ENCODE data around the gene NAA40.
A peak's percentile ranks its signal among the peaks of the same experiment; 100 is the strongest.
"Not testable (repeated sequence)": the region's sequence is repeated elsewhere in the genome, so short reads cannot be mapped to it uniquely, and the experiment has no call there.

NAA40 gene

GRCh38 chr11:63958008-63958407 lies 19.2 kb downstream of the NAA40 start:
- no peak overlapping the region for H3K4me3 ChIP-seq (ENCODE audit: low read length)
- DNase-seq (ENCODE audit: low read depth): no peak
- no peak for TF ChIP-seq CTCF (conservative IDR thresholded peaks at IDR 0.05; ENCODE audit: low read length)

- no peak for TF ChIP-seq CTCF (conservative IDR thresholded peaks at IDR 0.05; ENCODE audit: low read length)
- H3K4me3 ChIP-seq (ENCODE audit: low read length): no peak overlapping the region
- DNase-seq (ENCODE audit: low read depth): peak; percentile 68
These were observed 23.0 kb downstream of the NAA40 start for GRCh38 chr11:63961608-63962412.

GRCh38 chr11:63963895-63964294 lies 25.1 kb downstream of the NAA40 start:
- not testable (repeated sequence) for DNase-seq (ENCODE audit: low read depth); H3K4me3 ChIP-seq (ENCODE audit: low read length)

- H3K4me3 ChIP-seq (ENCODE audit: low read length): no peak overlapping the region
- TF ChIP-seq CTCF (conservative IDR thresholded peaks at IDR 0.05; ENCODE audit: low read length): no peak
- no peak for DNase-seq (ENCODE audit: low read depth)
These were observed 27.6 kb downstream of the NAA40 start for GRCh38 chr11:63966444-63966843.

DNA sequence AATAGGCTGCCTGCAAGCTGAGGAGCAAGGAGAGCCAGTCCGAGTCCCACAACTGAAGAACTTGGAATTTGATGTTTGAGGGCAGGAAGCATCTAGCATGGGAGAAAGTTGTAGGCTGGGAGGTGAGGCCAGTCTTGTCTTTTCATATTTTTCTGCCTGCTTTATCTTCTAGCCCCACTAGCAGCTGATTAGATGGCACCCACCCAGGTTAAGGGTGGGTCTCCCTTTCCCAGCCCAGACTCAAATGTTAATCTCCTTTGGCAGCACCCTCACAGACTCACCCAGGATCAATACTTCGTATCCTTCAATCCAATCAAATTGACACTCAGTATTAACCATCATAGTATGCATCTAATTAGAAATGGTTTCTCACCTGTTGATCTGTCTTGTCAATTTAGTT lies 30.7 kb downstream of the NAA40 start:
- no peak for TF ChIP-seq CTCF (conservative IDR thresholded peaks at IDR 0.05; ENCODE audit: low read length)
- H3K4me3 ChIP-seq (ENCODE audit: low read length): no peak overlapping the region
- DNase-seq (ENCODE audit: low read depth): no peak

- H3K4me3 ChIP-seq (ENCODE audit: low read length): no peak overlapping the region
- no peak for DNase-seq (ENCODE audit: low read depth)
- no peak for TF ChIP-seq CTCF (conservative IDR thresholded peaks at IDR 0.05; ENCODE audit: low read length)
These were observed 32.1 kb downstream of the NAA40 start for GRCh38 chr11:63970902-63971301.

DNA sequence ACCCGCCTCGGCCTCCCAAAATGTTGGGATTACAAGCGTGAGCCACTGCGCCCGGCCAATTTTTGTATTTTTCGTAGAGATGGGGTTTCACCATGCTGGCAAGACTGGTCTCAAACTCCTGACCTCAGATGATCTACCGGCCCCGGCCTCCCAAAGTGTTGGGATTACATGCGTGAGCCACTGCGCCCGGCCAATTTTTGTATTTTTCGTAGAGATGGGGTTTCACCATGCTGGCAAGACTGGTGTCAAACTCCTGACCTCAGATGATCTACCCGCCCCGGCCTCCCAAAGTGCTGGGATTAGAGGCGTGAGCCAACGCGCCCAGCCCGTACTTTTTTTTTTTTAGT lies 35.1 kb downstream of the NAA40 start:
- H3K4me3 ChIP-seq (ENCODE audit: low read length); DNase-seq (ENCODE audit: low read depth): not testable (repeated sequence)

DNA sequence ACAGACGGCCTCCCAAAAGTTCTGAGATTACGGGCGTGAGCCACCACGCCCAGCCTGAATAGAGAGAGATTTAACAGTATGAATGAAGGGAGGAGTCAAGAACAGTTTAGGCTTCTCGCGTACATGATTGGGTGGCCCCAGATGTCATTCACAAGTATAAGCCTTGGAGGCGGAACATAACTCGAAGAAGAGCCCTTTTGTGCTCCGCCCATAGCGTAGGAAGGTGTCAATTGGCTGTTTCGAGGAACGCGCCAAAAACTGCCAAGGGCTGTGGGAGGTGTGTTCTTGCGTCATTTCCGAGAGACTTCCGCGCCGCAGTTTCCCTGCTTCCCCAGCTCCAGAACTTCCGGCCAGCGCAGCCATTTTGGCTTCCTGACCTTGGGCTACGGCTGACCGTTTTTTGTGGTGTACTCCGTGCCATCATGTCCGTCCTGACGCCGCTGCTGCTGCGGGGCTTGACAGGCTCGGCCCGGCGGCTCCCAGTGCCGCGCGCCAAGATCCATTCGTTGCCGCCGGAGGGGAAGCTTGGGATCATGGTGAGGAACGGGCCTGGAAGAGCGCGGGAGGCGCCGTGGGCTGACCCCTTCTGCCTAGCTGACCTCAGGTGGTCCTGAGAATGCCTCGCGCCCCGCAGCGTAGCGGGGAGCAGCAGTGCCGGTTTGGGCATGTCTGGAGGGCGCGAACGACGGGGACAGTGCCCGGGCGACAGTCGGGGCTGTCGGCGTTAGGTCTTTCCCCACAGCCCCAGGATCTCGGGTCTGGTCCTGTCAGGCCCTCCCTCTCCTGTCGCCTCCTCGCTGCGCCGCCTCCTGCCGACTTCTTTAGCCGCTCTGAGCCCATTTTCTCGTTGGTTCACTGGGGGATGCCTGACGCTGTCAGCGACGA lies 35.7 kb downstream of the NAA40 start, which contains the start of gene COX8A:
TSS of gene COX8A (plus strand) at position 362 of the 885 bp plus-strand sequence. CDS start at position 423, 61 bp downstream.
- H3K4me3 ChIP-seq (ENCODE audit: low read length): peak within 1 kb of the TSS; percentile 98
- peak; percentile 100 for DNase-seq (ENCODE audit: low read depth)
- TF ChIP-seq CTCF (conservative IDR thresholded peaks at IDR 0.05; ENCODE audit: low read length): peak; percentile 35
